ENCODE measurements around the gene C1QTNF1. TPM values are rescaled to one million over a fixed set of nuclear protein-coding genes. Genes with fewer than 3 reads are reported as not detected.
A peak's percentile ranks its signal among the peaks of the same experiment; 100 is the strongest.

The C1QTNF1 gene
- total and polyA plus RNA-seq, 9 of the 15 experiments (the other 6 are each of a cell fraction or from before 2014, with no cell fraction given) = 0.09 TPM; not detected in 8

- no peak for TF ChIP-seq FOSL1 (tag; conservative IDR thresholded peaks at IDR 0.05)
- no peak for TF ChIP-seq FOXJ2 (tag; IDR thresholded peaks at IDR 0.05)
- TF ChIP-seq, protein P1, sequence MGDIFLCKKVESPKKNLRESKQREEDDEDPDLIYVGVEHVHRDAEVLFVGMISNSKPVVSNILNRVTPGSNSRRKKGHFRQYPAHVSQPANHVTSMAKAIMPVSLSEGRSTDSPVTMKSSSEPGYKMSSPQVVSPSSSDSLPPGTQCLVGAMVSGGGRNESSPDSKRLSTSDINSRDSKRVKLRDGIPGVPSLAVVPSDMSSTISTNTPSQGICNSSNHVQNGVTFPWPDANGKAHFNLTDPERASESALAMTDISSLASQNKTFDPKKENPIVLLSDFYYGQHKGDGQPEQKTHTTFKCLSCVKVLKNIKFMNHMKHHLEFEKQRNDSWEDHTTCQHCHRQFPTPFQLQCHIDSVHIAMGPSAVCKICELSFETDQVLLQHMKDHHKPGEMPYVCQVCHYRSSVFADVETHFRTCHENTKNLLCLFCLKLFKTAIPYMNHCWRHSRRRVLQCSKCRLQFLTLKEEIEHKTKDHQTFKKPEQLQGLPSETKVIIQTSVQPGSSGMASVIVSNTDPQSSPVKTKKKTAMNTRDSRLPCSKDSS (IDR thresholded peaks at IDR 0.05; ENCODE audit: low read depth, partially characterized antibody) = no peak
- TF ChIP-seq, protein P2, sequence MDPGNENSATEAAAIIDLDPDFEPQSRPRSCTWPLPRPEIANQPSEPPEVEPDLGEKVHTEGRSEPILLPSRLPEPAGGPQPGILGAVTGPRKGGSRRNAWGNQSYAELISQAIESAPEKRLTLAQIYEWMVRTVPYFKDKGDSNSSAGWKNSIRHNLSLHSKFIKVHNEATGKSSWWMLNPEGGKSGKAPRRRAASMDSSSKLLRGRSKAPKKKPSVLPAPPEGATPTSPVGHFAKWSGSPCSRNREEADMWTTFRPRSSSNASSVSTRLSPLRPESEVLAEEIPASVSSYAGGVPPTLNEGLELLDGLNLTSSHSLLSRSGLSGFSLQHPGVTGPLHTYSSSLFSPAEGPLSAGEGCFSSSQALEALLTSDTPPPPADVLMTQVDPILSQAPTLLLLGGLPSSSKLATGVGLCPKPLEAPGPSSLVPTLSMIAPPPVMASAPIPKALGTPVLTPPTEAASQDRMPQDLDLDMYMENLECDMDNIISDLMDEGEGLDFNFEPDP (CRISPR knock-in tag; IDR thresholded peaks at IDR 0.05) = no peak
- no peak for TF ChIP-seq ZNF511 (CRISPR knock-in tag; IDR thresholded peaks at IDR 0.05)
- TF ChIP-seq COPS2 (conservative IDR thresholded peaks at IDR 0.05) = no peak
- no peak for TF ChIP-seq RHOXF2B (CRISPR knock-in tag; conservative IDR thresholded peaks at IDR 0.05)
- no peak for TF ChIP-seq GMEB1 (CRISPR knock-in tag; IDR thresholded peaks at IDR 0.05)
- TF ChIP-seq, protein P3, sequence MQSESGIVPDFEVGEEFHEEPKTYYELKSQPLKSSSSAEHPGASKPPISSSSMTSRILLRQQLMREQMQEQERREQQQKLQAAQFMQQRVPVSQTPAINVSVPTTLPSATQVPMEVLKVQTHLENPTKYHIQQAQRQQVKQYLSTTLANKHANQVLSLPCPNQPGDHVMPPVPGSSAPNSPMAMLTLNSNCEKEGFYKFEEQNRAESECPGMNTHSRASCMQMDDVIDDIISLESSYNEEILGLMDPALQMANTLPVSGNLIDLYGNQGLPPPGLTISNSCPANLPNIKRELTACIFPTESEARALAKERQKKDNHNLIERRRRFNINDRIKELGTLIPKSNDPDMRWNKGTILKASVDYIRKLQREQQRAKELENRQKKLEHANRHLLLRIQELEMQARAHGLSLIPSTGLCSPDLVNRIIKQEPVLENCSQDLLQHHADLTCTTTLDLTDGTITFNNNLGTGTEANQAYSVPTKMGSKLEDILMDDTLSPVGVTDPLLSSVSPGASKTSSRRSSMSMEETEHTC (IDR thresholded peaks at IDR 0.05) = no peak
- no peak for TF ChIP-seq SMARCC2 (IDR thresholded peaks at IDR 0.05; ENCODE audit: low read depth)
- TF ChIP-seq, protein P4, sequence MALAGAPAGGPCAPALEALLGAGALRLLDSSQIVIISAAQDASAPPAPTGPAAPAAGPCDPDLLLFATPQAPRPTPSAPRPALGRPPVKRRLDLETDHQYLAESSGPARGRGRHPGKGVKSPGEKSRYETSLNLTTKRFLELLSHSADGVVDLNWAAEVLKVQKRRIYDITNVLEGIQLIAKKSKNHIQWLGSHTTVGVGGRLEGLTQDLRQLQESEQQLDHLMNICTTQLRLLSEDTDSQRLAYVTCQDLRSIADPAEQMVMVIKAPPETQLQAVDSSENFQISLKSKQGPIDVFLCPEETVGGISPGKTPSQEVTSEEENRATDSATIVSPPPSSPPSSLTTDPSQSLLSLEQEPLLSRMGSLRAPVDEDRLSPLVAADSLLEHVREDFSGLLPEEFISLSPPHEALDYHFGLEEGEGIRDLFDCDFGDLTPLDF (CRISPR knock-in tag; IDR thresholded peaks at IDR 0.05) = no peak
- TF ChIP-seq, protein P5, sequence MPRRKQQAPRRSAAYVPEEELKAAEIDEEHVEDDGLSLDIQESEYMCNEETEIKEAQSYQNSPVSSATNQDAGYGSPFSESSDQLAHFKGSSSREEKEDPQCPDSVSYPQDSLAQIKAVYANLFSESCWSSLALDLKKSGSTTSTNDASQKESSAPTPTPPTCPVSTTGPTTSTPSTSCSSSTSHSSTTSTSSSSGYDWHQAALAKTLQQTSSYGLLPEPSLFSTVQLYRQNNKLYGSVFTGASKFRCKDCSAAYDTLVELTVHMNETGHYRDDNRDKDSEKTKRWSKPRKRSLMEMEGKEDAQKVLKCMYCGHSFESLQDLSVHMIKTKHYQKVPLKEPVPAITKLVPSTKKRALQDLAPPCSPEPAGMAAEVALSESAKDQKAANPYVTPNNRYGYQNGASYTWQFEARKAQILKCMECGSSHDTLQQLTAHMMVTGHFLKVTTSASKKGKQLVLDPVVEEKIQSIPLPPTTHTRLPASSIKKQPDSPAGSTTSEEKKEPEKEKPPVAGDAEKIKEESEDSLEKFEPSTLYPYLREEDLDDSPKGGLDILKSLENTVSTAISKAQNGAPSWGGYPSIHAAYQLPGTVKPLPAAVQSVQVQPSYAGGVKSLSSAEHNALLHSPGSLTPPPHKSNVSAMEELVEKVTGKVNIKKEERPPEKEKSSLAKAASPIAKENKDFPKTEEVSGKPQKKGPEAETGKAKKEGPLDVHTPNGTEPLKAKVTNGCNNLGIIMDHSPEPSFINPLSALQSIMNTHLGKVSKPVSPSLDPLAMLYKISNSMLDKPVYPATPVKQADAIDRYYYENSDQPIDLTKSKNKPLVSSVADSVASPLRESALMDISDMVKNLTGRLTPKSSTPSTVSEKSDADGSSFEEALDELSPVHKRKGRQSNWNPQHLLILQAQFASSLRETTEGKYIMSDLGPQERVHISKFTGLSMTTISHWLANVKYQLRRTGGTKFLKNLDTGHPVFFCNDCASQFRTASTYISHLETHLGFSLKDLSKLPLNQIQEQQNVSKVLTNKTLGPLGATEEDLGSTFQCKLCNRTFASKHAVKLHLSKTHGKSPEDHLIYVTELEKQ (CRISPR knock-in tag; IDR thresholded peaks at IDR 0.05) = 0 out of 2 replicates have a peak, but pooled peaks have one; percentile 17
- no peak for TF ChIP-seq RFX5 (IDR thresholded peaks at IDR 0.05; ENCODE audit: low read depth, low read length)
- peak; percentile 49; the same call in 1 of the 2 replicates for TF ChIP-seq ZNF24 (IDR thresholded peaks at IDR 0.05)
- TF ChIP-seq PURB (CRISPR knock-in tag; IDR thresholded peaks at IDR 0.05; ENCODE audit: low read depth) = no peak
- no peak for TF ChIP-seq TEAD2 (tag; IDR thresholded peaks at IDR 0.05)
Observed at GRCh38 chr17:78986048-78986648, 37.8 kb upstream of the C1QTNF1 start (continued).

Measured in K562 (cell line).